Natural killer cell (primary cell): ENCODE results near the gene SLC25A26. TPM values are rescaled to one million over a fixed set of nuclear protein-coding genes. Genes with fewer than 3 reads are reported as not detected.

Experiments
- ATAC-seq, 3 donors: fragments of 150-1000 bp in 2 of 3; fragments of 200-7000 bp in 1 of 3; cut with Tn5 transposase; 1 replicate in 1 of 3; 2 replicates in 2 of 3; pipeline ENCODE4 v1.10.0; 2021; ENCODE audit warnings: mild to moderate bottlenecking in 2 of 3, moderate library complexity in 2 of 3
- DNase-seq, 2 donors: peaks; one replicate each; pipeline versions ENCODE4 v3.0.0 to v3.0.0-alpha.2; 2013 to 2021; ENCODE audit warnings: mixed read lengths in 1 of 2
- H3K27ac ChIP-seq: one replicate; pipeline ENCODE4 v1.5.1; 2013; ENCODE audit warnings: mild to moderate bottlenecking, low read length
- H3K27me3 ChIP-seq: one replicate; pipeline ENCODE4 v1.6.1; 2013; ENCODE audit warnings: low read length; ENCODE audit not compliant: control insufficient read depth, insufficient read depth
- H3K36me3 ChIP-seq: one replicate; pipeline ENCODE4 v1.6.1; 2013; ENCODE audit warnings: low read length; ENCODE audit not compliant: control insufficient read depth, insufficient read depth
- H3K4me1 ChIP-seq: one replicate; pipeline ENCODE4 v1.6.1; 2013; ENCODE audit warnings: low read length; ENCODE audit not compliant: control insufficient read depth, insufficient read depth
- H3K4me3 ChIP-seq: one replicate; pipeline ENCODE4 v1.5.1; 2013; ENCODE audit warnings: low read length
- H3K9me3 ChIP-seq: one replicate; pipeline ENCODE4 v1.6.1; 2013; ENCODE audit warnings: low read length; ENCODE audit not compliant: control insufficient read depth, insufficient read depth
- H3K27ac Mint-ChIP-seq, 2 donors: one replicate each; pipeline ENCODE4 v1.8.0; 2022; ENCODE audit warnings: mild to moderate bottlenecking in 2 of 2, mixed read lengths in 2 of 2, moderate library complexity in 1 of 2
- H3K27me3 Mint-ChIP-seq, 2 donors: one replicate each; pipeline ENCODE4 v1.8.0; 2022; ENCODE audit warnings: low read depth in 2 of 2, mixed read lengths in 2 of 2
- H3K36me3 Mint-ChIP-seq: one replicate; pipeline ENCODE4 v1.8.0; 2022; ENCODE audit warnings: mixed read lengths
- H3K4me1 Mint-ChIP-seq, 2 donors: one replicate each; pipeline ENCODE4 v1.8.0; 2022; ENCODE audit warnings: mixed read lengths in 2 of 2
- H3K4me3 Mint-ChIP-seq: one replicate; pipeline ENCODE4 v1.8.0; 2022; ENCODE audit warnings: mild to moderate bottlenecking, moderate library complexity, mixed read lengths
- H3K9me3 Mint-ChIP-seq, 2 donors: one replicate each; pipeline ENCODE4 v1.8.0; 2022; ENCODE audit warnings: mixed read lengths in 2 of 2
- WGBS: methylation state at CpG from one replicate; pipeline ENCODE4 v1.1.7; 2013; ENCODE audit warnings: missing lambda C conversion rate; ENCODE audit not compliant: insufficient coverage; 5-methylcytosine and 5-hydroxymethylcytosine counted together
- intact Hi-C: fragments of 100-400 bp; cut with micrococcal nuclease; formaldehyde crosslinking; loops from one replicate; pipeline ENCODE4 v1.14.2; 2022
- total RNA-seq, 4 donors: library from RNA; stranded (reverse); fragments of 120-200 nt in 1 of 4; gene quantifications; one replicate each; pipeline versions ENCODE4 v1.2.3 to v1.2.4, GENCODE V29; 2013 to 2022
- TF ChIP-seq, protein P1 (sequence below): fragments of 200-600 bp; IDR thresholded peaks from one replicate; pipeline ENCODE4 v1.8.0; 2022; ENCODE audit warnings: antibody characterized with exemption

The SLC25A26 gene
- total RNA-seq, 3 donors from 2014 or later (not counting 1 experiment from before 2014, with no cell fraction given): 18.4 to 23.9 (median 23.3) TPM

- peaks cover 17 to 24% of the 10 kb centered on the region in 2 donors for H3K4me1 Mint-ChIP-seq
- H3K4me3 ChIP-seq: no peak overlapping the region
- H3K4me3 Mint-ChIP-seq: no peak overlapping the region
- H3K9me3 ChIP-seq: no peaks in the 10 kb centered on the region
- peaks cover 24% of the 10 kb centered on the region for H3K4me1 ChIP-seq
- H3K27ac Mint-ChIP-seq: peak overlapping the region in 1 of 2 donors; percentile 19
- H3K27ac ChIP-seq: no peak overlapping the region
- no peaks in the 10 kb centered on the region for H3K27me3 ChIP-seq
- peak; percentile 76 to 99 (median 96) for ATAC-seq
- no peaks in the 10 kb centered on the region for H3K27me3 Mint-ChIP-seq
- TF ChIP-seq, protein P1, sequence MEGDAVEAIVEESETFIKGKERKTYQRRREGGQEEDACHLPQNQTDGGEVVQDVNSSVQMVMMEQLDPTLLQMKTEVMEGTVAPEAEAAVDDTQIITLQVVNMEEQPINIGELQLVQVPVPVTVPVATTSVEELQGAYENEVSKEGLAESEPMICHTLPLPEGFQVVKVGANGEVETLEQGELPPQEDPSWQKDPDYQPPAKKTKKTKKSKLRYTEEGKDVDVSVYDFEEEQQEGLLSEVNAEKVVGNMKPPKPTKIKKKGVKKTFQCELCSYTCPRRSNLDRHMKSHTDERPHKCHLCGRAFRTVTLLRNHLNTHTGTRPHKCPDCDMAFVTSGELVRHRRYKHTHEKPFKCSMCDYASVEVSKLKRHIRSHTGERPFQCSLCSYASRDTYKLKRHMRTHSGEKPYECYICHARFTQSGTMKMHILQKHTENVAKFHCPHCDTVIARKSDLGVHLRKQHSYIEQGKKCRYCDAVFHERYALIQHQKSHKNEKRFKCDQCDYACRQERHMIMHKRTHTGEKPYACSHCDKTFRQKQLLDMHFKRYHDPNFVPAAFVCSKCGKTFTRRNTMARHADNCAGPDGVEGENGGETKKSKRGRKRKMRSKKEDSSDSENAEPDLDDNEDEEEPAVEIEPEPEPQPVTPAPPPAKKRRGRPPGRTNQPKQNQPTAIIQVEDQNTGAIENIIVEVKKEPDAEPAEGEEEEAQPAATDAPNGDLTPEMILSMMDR: peak; percentile 62
- DNase-seq: peak; percentile 46 to 72
- intact Hi-C loops: loop anchor here (1.0 kb wide), 2 partner anchors 97 to 119 kb away; no protein-coding TSS in a partner anchor
- no peaks in the 10 kb centered on the region for H3K9me3 Mint-ChIP-seq
- H3K36me3 Mint-ChIP-seq: peaks cover 2% of the 10 kb centered on the region
- 94% methylated on average over 18 of the region's 18 CpGs for WGBS
- peaks cover 11% of the 10 kb centered on the region for H3K36me3 ChIP-seq
These were observed 152.0 kb downstream of the SLC25A26 start for GRCh38 chr3:66372681-66373350.

DNA sequence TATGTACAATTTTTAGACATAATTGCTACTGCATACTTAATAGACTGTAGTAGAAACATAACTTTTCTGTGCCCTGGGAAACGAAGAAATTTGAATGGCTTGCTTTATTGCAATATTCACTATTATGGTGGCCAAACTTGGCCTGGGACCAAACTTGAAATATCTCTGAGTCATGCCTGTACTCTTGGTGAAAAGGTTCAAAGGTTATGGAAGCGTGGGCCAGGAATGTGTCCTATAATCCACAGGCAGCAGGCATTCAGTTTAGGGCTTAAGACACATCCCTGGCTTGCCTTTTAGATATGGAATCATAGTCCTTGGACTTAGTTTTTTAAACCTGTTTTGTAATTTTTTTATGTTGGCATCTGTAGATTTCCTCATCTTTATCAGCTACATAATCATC is 155.8 kb downstream of the SLC25A26 start:
- Histone ChIP-seq H3K4me1 (peaks cover 12% of the 10 kb centered on the region), H3K36me3 (peaks cover 40% of the 10 kb centered on the region), H3K27me3 (no peaks in the 10 kb centered on the region), H3K4me3 (no peak overlapping the region), H3K9me3 (no peaks in the 10 kb centered on the region), H3K27ac (no peak overlapping the region)
- H3K36me3 Mint-ChIP-seq: peaks cover 16% of the 10 kb centered on the region
- H3K4me3 Mint-ChIP-seq: no peak overlapping the region
- H3K9me3 Mint-ChIP-seq: no peaks in the 10 kb centered on the region
- WGBS: 100% methylated on average over 2 of the region's 2 CpGs
- ATAC-seq: no peak
- H3K27ac Mint-ChIP-seq: no peak overlapping the region
- H3K27me3 Mint-ChIP-seq: no peaks in the 10 kb centered on the region
- no peak for DNase-seq
- TF ChIP-seq, protein P1: no peak
- intact Hi-C loops: no loop called here
- peaks cover 12 to 15% of the 10 kb centered on the region in 2 donors for H3K4me1 Mint-ChIP-seq

DNA sequence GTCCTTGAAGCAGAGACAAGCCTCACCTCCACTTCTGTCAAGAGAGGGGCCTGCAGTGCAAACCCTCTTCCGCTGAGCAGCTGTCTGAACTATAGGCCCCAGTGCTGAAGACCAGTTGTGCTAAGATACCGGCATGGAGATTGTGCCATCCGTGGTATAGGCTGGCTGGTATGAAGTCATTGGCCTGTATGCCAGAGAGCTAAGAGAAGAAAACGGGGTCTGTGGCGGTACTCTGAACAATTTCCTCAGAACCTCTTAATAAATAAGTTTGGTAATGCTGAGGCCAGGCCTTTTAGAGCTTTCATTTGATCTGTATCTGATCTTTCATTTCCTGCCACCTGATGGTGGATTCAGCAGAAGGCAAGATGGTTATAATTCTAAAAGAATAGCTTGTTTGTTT is 157.0 kb downstream of the SLC25A26 start:
- peak overlapping the region; percentile 34 to 51 for H3K27ac Mint-ChIP-seq
- H3K27me3 Mint-ChIP-seq: no peaks in the 10 kb centered on the region
- Histone ChIP-seq H3K4me3 (no peak overlapping the region), H3K9me3 (no peaks in the 10 kb centered on the region), H3K36me3 (peaks cover 52% of the 10 kb centered on the region), H3K4me1 (no peaks in the 10 kb centered on the region), H3K27ac (no peak overlapping the region), H3K27me3 (no peaks in the 10 kb centered on the region)
- intact Hi-C loops: no loop called here
- peaks cover 6% of the 10 kb centered on the region in 2 donors for H3K4me1 Mint-ChIP-seq
- TF ChIP-seq, protein P1: no peak
- H3K36me3 Mint-ChIP-seq: peaks cover 16% of the 10 kb centered on the region
- 93% methylated on average over 5 of the region's 5 CpGs for WGBS
- peak in 1 of 2 donors; percentile 48 for DNase-seq
- H3K9me3 Mint-ChIP-seq: no peaks in the 10 kb centered on the region
- no peak for ATAC-seq
- no peak overlapping the region for H3K4me3 Mint-ChIP-seq
